Panc1 (cell line): ENCODE measurements around the gene DYNC1H1. TPM values are rescaled to one million over a fixed set of nuclear protein-coding genes. Genes with fewer than 3 reads are reported as not detected.

Experiments
- ATAC-seq: fragments of 200-7000 bp; cut with Tn5 transposase; 2 replicates; pipeline ENCODE4 v1.9.1; 2020; ENCODE audit warnings: mild to moderate bottlenecking, moderate library complexity
- BruUV-seq: library from RNA; stranded (reverse); fragments of 400-500 nt; replicated peaks from 2 replicates; lab custom pipeline; 2021; lab: Mats Ljungman, UMichigan
- CTCF ChIA-PET: fragments of 300-600 bp; sonication (Branson Sonifier 250); formaldehyde crosslinking; loops from one replicate; lab custom pipeline; 2022; ENCODE audit warnings: antibody characterized with exemption; lab: Charles Lee
- POLR2A ChIA-PET: fragments of 300-600 bp; sonication (Branson Sonifier 250); formaldehyde crosslinking; loops from one replicate; lab custom pipeline; 2022; ENCODE audit warnings: antibody characterized with exemption; lab: Charles Lee
- DNase-seq: peaks from one replicate; pipeline ENCODE4 v3.0.0-alpha.2; 2010; ENCODE audit warnings: low read depth, low spot score
- H3K27ac ChIP-seq: 2 replicates; pipeline ENCODE4 v1.5.1; 2011; ENCODE audit warnings: mild to moderate bottlenecking, low read length, inconsistent platforms
- H3K27me3 ChIP-seq: fragments of 200-500 bp; sonication (Bioruptor generic); 2 replicates; pipeline ENCODE4 v1.6.0; 2014; ENCODE audit warnings: low read length, inconsistent platforms; ENCODE audit not compliant: control insufficient read depth, insufficient read depth
- H3K36me3 ChIP-seq: fragments of 200-500 bp; sonication (Bioruptor generic); 2 replicates; pipeline ENCODE4 v1.5.1; 2014; ENCODE audit warnings: inconsistent platforms, mild to moderate bottlenecking, low read length, moderate library complexity; ENCODE audit not compliant: control insufficient read depth, insufficient read depth
- H3K4me1 ChIP-seq: 2 replicates; pipeline ENCODE4 v1.5.1; 2011; ENCODE audit warnings: inconsistent platforms, mild to moderate bottlenecking, low read length, moderate library complexity; ENCODE audit not compliant: control insufficient read depth, insufficient read depth
- H3K4me3 ChIP-seq, 2 experiments: 2 replicates each; pipeline ENCODE4 v1.5.1; 2011 to 2012; ENCODE audit warnings: low read depth in 2 of 2, low read length in 2 of 2, mild to moderate bottlenecking in 2 of 2, inconsistent platforms in 1 of 2, moderate library complexity in 1 of 2
- H3K9me3 ChIP-seq: fragments of 200-500 bp; sonication (Bioruptor generic); 2 replicates; pipeline ENCODE4 v1.5.1; 2014; ENCODE audit warnings: low read depth, mild to moderate bottlenecking, inconsistent platforms, low read length, moderate library complexity; ENCODE audit not compliant: control insufficient read depth, insufficient read depth
- CTCF ChIP-seq: fragments of 450-650 bp; IDR thresholded peaks from 2 replicates; pipeline ENCODE4 v1.5.1; 2017; ENCODE audit warnings: mild to moderate bottlenecking
- POLR2AphosphoS5 ChIP-seq: IDR thresholded peaks from 2 replicates; pipeline ENCODE4 v1.6.1; 2012; ENCODE audit warnings: mild to moderate bottlenecking, low read depth, low read length, moderate library complexity
- REST ChIP-seq, 2 experiments: IDR thresholded peaks; 2 replicates each; pipeline ENCODE4 v1.6.1; 2011 to 2012; ENCODE audit warnings: low read depth in 2 of 2, control low read depth in 1 of 2, low read length in 1 of 2, mild to moderate bottlenecking in 1 of 2, moderate library complexity in 1 of 2; ENCODE audit not compliant: insufficient read depth in 1 of 2
- SIN3A ChIP-seq: IDR thresholded peaks from 2 replicates; pipeline ENCODE4 v1.6.1; 2012; ENCODE audit warnings: low read depth, mild to moderate bottlenecking, low read length, moderate library complexity, borderline replicate concordance; ENCODE audit not compliant: insufficient read depth
- TCF7L2 ChIP-seq: IDR thresholded peaks from 2 replicates; pipeline ENCODE4 v1.6.1; 2011; ENCODE audit warnings: mild to moderate bottlenecking, low read depth, low read length, inconsistent platforms
- in situ Hi-C: cut with HindIII; loops from 2 replicates; pipeline ENCODE4 v1.10.0; 2016; ENCODE audit warnings: low sequenced_read_pairs, low pct_unique_long_range_greater_than_20kb
- intact Hi-C: fragments of 100-400 bp; cut with micrococcal nuclease; formaldehyde crosslinking; loops from one replicate; pipeline ENCODE4 v1.10.0; 2022; ENCODE audit not compliant: unreplicated experiment
- total RNA-seq: library from RNA; stranded (reverse); gene quantifications from one replicate; pipeline ENCODE4 v1.2.1, GENCODE V29; 2021; ENCODE audit not compliant: unreplicated experiment

Gene DYNC1H1
- total RNA-seq, 1 experiment from 2014 or later: 382 TPM

DNA sequence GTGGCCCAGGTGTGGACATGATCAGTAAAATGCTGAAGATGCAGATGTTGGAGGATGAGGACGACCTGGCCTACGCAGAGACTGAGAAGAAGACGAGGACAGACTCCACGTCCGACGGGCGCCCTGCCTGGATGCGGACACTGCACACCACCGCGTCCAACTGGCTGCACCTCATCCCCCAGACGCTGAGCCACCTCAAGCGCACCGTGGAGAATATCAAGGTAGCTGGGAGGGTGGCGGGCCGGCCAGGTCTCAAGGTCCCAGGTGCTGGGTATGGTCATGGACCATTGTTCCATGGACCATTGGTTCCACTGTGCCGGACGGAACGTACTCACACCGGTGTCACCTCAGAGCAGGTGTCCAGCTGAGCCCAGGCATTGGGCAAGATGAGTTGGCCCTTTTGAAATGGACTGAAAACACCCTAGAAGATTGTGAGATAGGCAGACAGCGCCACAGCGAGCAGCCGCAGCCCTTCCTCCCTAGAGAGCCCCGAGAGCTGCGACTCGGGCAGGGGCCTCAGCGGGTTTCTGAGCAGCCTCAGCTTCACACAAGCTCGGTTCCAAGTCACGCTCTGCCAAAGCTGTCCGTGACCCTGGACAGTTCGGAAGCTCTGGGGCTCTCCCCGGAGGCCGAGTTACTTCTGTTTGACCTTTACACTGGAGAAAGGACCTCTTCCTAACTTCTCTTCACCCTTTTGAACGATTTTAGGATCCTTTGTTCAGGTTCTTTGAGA lies 83.6 kb downstream of the DYNC1H1 start:
- no peak for DNase-seq
- intact Hi-C loops (no loop called here), in situ Hi-C loops (no loop called here)
- TF ChIP-seq POLR2AphosphoS5: no peak
- TF ChIP-seq SIN3A: no peak
- TF ChIP-seq TCF7L2: no peak
- BruUV-seq: no TSS peak
- Histone ChIP-seq H3K4me3 (no peak overlapping the region), H3K9me3 (no peaks in the 10 kb centered on the region), H3K36me3 (peaks cover 7% of the 10 kb centered on the region; the same call in 1 of the 2 replicates), H3K27me3 (no peaks in the 10 kb centered on the region), H3K27ac (no peak overlapping the region), H3K4me1 (no peaks in the 10 kb centered on the region)
- ATAC-seq: no peak
- CTCF ChIA-PET: no interaction called here
- POLR2A ChIA-PET: no interaction called here

DNA sequence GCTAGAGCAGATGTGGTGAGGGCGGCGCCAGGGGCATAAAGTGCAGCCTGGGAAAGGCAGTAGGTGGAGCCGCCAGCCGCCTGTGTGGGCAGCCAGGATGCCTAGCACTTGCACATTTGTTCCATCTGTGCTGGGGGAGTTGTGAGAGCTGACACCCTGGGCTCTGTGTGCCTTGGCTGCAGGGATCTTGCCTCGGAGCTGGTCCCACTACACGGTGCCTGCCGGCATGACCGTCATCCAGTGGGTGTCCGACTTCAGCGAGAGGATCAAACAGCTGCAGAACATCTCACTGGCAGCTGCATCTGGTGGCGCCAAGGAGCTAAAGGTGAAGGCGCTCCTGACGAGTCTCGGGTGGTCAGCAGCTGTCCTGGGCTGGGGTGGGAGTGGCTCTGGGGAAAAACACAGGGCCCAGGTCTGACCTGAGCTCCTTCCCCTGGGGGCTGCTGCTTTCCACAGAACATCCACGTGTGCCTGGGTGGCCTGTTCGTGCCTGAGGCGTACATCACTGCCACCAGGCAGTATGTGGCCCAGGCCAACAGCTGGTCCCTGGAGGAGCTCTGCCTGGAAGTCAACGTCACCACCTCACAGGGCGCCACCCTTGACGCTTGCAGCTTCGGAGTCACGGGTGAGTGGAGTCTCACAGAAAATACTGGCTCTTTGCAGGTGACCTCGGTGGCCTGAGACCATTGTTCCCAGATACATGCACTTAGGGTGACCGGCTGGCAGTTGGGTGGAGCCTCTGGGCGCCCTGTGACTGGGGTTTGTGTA lies 85.1 kb downstream of the DYNC1H1 start:
- TF ChIP-seq POLR2AphosphoS5: no peak
- TF ChIP-seq REST (IDR thresholded peaks at IDR 0.05; ENCODE audit: insufficient read depth in 1 of 2, low read depth in 2 of 2, low read length in 1 of 2): no peak
- no peak for TF ChIP-seq TCF7L2
- TF ChIP-seq SIN3A: no peak
- TF ChIP-seq CTCF: no peak
- no peak overlapping the region for H3K4me3 ChIP-seq
- no peaks in the 10 kb centered on the region for H3K27me3 ChIP-seq
- DNase-seq (no peak), ATAC-seq (0 out of 2 replicates have a peak, but pooled peaks have one; percentile 23)
- no TSS peak for BruUV-seq
- no peaks in the 10 kb centered on the region for H3K9me3 ChIP-seq
- intact Hi-C loops: no loop called here
- in situ Hi-C loops: no loop called here
- ChIA-PET CTCF (no interaction called here), POLR2A (no interaction called here)
- no peak overlapping the region for H3K27ac ChIP-seq
- peaks cover 7% of the 10 kb centered on the region; the same call in 1 of the 2 replicates for H3K36me3 ChIP-seq
- H3K4me1 ChIP-seq: no peaks in the 10 kb centered on the region
